Gastrocnemius medialis (tissue), 4 donors: Measurements from ENCODE around the gene LPIN3.

Experiments used
- CTCF ChIP-seq, 5 experiments: fragments of 450-650 bp in 3 of 5; fragments of 200-600 bp in 2 of 5; sonication (generic) in 2 of 5; IDR thresholded peaks in 4 of 5; conservative IDR thresholded peaks in 1 of 5; 1 replicate in 4 of 5; 2 replicates in 1 of 5; pipeline ENCODE4 v1.5.1; 2016 to 2019; ENCODE audit warnings: antibody characterized with exemption in 5 of 5, mild to moderate bottlenecking in 3 of 5, moderate library complexity in 3 of 5
- POLR2A ChIP-seq, 2 donors: fragments of 450-650 bp; IDR thresholded peaks; one replicate each; pipeline ENCODE4 v1.6.1; 2017; ENCODE audit warnings: antibody characterized with exemption in 2 of 2, mild to moderate bottlenecking in 2 of 2, moderate library complexity in 2 of 2

- TF ChIP-seq CTCF (IDR thresholded peaks at IDR 0.05 in 4 of 5, conservative IDR thresholded peaks at IDR 0.05 in 1 of 5) (no peak), POLR2A (IDR thresholded peaks at IDR 0.05) (no peak)
These were observed 17.6 kb downstream of the LPIN3 start for GRCh38 chr20:41358230-41358629.
